Type B pancreatic cell (in vitro differentiated cells): Measurements from ENCODE around the gene CFAP74. TPM values are rescaled to one million over a fixed set of nuclear protein-coding genes. Genes with fewer than 3 reads are reported as not detected.

ENCODE experiments used
- DNase-seq: peaks from one replicate; pipeline ENCODE4 v3.0.0; 2021; ENCODE audit warnings: mixed read lengths; ENCODE audit not compliant: unreplicated experiment; ENCODE audit errors: extremely low spot score
- H3K27ac Mint-ChIP-seq: 2 replicates; pipeline ENCODE4 v1.8.0; 2021; ENCODE audit warnings: mild to moderate bottlenecking, mixed read lengths
- H3K27me3 Mint-ChIP-seq: 2 replicates; pipeline ENCODE4 v1.8.0; 2021; ENCODE audit warnings: mixed read lengths
- H3K36me3 Mint-ChIP-seq: 2 replicates; pipeline ENCODE4 v1.8.0; 2021; ENCODE audit warnings: mixed read lengths
- H3K4me1 Mint-ChIP-seq: one replicate; pipeline ENCODE4 v1.8.0; 2021; ENCODE audit warnings: mixed read lengths; ENCODE audit not compliant: unreplicated experiment
- H3K4me3 Mint-ChIP-seq: 2 replicates; pipeline ENCODE4 v1.8.0; 2021; ENCODE audit warnings: mild to moderate bottlenecking, mixed read lengths
- H3K9me3 Mint-ChIP-seq: 2 replicates; pipeline ENCODE4 v1.8.0; 2021; ENCODE audit warnings: mixed read lengths
- CTCF ChIP-seq: fragments of 200-600 bp; sonication (generic); conservative IDR thresholded peaks from 2 replicates; pipeline ENCODE4 v1.5.0; 2021; ENCODE audit warnings: antibody characterized with exemption, mild to moderate bottlenecking
- total RNA-seq: library from RNA; stranded (reverse); gene quantifications from 2 replicates; pipeline ENCODE4 v1.2.1, GENCODE V29; 2021; ENCODE audit warnings: low replicate concordance

CFAP74 gene
- total RNA-seq, 1 donor from 2014 or later, result 1.5 TPM

DNA sequence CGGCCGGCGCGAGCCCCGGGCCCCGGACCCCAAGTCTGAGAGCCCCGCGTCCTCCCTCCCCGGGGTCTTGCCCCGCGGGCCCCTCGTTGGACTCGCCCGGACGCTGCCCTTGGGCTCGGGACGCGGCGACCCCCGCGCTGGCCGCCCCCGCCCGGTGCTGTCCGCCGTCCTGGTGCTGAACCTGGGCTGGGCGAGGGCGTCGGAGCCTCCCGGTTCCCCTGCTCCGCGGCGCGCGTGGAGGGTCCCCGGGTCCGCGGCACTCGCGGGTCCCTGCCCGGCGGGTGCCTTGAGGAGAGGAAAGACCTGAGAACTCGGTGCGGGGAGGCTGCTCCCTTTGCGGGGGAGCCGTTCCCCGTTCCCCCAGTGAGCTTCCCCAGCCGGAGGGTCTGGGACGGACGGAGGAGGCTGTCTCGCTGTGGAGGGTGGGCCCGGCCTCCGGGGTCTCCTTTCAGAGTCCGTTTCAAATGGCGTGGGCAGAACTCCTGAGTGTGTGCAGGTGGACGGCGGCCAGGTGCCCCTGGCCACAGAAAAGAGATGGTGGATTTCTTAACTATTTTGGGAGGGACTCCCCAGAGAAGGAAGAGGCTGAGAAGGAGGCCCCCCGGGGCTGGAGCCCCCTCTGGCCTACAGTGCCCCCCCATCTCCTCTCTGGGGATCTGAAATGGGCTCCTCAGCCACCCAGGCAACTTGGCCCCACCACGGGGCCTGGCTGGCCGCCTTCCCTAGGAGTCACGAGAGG is 16.2 kb upstream of the CFAP74 start:
- Mint-ChIP-seq H3K27me3 (peaks cover 79% of the 10 kb centered on the region), H3K27ac (no peak overlapping the region), H3K9me3 (no peaks in the 10 kb centered on the region), H3K36me3 (no peaks in the 10 kb centered on the region), H3K4me1 (no peaks in the 10 kb centered on the region), H3K4me3 (peak overlapping the region; percentile 34)
- no peak for TF ChIP-seq CTCF
- no peak for DNase-seq

GRCh38 chr1:2019172-2019543 is 15.6 kb upstream of the CFAP74 start, which contains the start of gene GABRD:
TSS of gene GABRD (plus strand) at chr1:2019345. CDS start at chr1:2019424, 79 bp downstream.
- no peaks in the 10 kb centered on the region for H3K36me3 Mint-ChIP-seq
- no peaks in the 10 kb centered on the region for H3K4me1 Mint-ChIP-seq
- H3K9me3 Mint-ChIP-seq, result no peaks in the 10 kb centered on the region
- no peak for TF ChIP-seq CTCF
- DNase-seq, result no peak
- peak within 1 kb of the TSS; percentile 63 for H3K27ac Mint-ChIP-seq
- H3K4me3 Mint-ChIP-seq, result peak within 1 kb of the TSS; percentile 87
- peaks cover 84% of the 10 kb centered on the region for H3K27me3 Mint-ChIP-seq

GRCh38 chr1:2018217-2019171 is 14.9 kb upstream of the CFAP74 start:
- H3K9me3 Mint-ChIP-seq, result no peaks in the 10 kb centered on the region
- H3K27me3 Mint-ChIP-seq, result peaks cover 83% of the 10 kb centered on the region
- H3K27ac Mint-ChIP-seq, result peak overlapping the region; percentile 63
- H3K4me3 Mint-ChIP-seq, result peak overlapping the region; percentile 87
- no peaks in the 10 kb centered on the region for H3K36me3 Mint-ChIP-seq
- DNase-seq, result no peak
- no peaks in the 10 kb centered on the region for H3K4me1 Mint-ChIP-seq
- no peak for TF ChIP-seq CTCF

GRCh38 chr1:2016123-2016522 is 12.5 kb upstream of the CFAP74 start:
- no peak for TF ChIP-seq CTCF
- H3K4me1 Mint-ChIP-seq, result no peaks in the 10 kb centered on the region
- H3K36me3 Mint-ChIP-seq, result no peaks in the 10 kb centered on the region
- H3K27me3 Mint-ChIP-seq, result peaks cover 75% of the 10 kb centered on the region
- no peak overlapping the region for H3K4me3 Mint-ChIP-seq
- H3K9me3 Mint-ChIP-seq, result no peaks in the 10 kb centered on the region
- no peak for DNase-seq
- no peak overlapping the region for H3K27ac Mint-ChIP-seq

- Mint-ChIP-seq H3K36me3 (no peaks in the 10 kb centered on the region), H3K9me3 (no peaks in the 10 kb centered on the region), H3K4me1 (no peaks in the 10 kb centered on the region), H3K27me3 (peaks cover 69% of the 10 kb centered on the region), H3K27ac (no peak overlapping the region), H3K4me3 (no peak overlapping the region)
- no peak for DNase-seq
- no peak for TF ChIP-seq CTCF
These were observed 11.5 kb upstream of the CFAP74 start for GRCh38 chr1:2014741-2015735.
